ENCODE measurements around the gene APOL6. TPM values are rescaled to one million over a fixed set of nuclear protein-coding genes. Genes with fewer than 3 reads are reported as not detected.

Gene APOL6
- total RNA-seq, 1 donor from 2014 or later, result not detected

DNA sequence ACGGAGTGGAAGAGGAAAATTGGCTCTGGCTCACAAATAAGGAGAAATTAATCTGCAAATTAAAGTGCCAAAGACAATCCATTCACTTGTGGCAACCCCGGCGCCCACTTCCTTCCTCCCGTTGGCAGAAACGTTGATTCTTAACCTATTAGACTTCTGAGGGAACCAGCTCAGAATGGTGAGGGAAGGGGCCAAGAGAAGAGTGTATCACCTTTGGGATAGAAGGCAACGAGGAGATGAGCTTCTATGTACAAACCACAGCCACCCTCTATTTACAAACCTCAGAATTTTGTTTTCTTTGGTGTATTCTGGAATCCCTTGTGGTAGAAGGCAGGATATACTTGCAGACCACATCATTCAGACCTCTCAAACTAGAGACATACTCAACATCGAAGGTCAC, 32.2 kb upstream of the APOL6 start:
- no peaks in the 10 kb centered on the region for H3K9me3 ChIP-seq (ENCODE audit: low read depth)
- Mint-ChIP-seq H3K36me3 (no peaks in the 10 kb centered on the region), H3K4me1 (peaks cover 6% of the 10 kb centered on the region), H3K27ac (no peak overlapping the region), H3K9me3 (no peaks in the 10 kb centered on the region), H3K4me3 (no peak overlapping the region), H3K27me3 (ENCODE audit: insufficient read depth, low read depth) (peaks cover 8% of the 10 kb centered on the region)
- H3K9ac ChIP-seq, result no peak overlapping the region
- DNase-seq (ENCODE audit: low spot score), result no peak
- no peak overlapping the region for H2AFZ ChIP-seq (replicated peaks)
- H3K27me3 ChIP-seq, result no peaks in the 10 kb centered on the region
- peaks cover 11% of the 10 kb centered on the region for H3K4me1 ChIP-seq
- H3K79me2 ChIP-seq (ENCODE audit: low read depth), result no peaks in the 10 kb centered on the region
- no peak overlapping the region for H3K4me3 ChIP-seq
- H3F3A ChIP-seq (ENCODE audit: low read depth), result peaks cover 7% of the 10 kb centered on the region
- H3K27ac ChIP-seq, result no peak overlapping the region
- no peaks in the 10 kb centered on the region for H4K20me1 ChIP-seq (ENCODE audit: low read depth)
- TF ChIP-seq EZH2phosphoT487 (IDR thresholded peaks at IDR 0.05) (no peak), EZH2 (IDR thresholded peaks at IDR 0.05) (no peak)
- TF ChIP-seq, protein P1, sequence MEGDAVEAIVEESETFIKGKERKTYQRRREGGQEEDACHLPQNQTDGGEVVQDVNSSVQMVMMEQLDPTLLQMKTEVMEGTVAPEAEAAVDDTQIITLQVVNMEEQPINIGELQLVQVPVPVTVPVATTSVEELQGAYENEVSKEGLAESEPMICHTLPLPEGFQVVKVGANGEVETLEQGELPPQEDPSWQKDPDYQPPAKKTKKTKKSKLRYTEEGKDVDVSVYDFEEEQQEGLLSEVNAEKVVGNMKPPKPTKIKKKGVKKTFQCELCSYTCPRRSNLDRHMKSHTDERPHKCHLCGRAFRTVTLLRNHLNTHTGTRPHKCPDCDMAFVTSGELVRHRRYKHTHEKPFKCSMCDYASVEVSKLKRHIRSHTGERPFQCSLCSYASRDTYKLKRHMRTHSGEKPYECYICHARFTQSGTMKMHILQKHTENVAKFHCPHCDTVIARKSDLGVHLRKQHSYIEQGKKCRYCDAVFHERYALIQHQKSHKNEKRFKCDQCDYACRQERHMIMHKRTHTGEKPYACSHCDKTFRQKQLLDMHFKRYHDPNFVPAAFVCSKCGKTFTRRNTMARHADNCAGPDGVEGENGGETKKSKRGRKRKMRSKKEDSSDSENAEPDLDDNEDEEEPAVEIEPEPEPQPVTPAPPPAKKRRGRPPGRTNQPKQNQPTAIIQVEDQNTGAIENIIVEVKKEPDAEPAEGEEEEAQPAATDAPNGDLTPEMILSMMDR (IDR thresholded peaks at IDR 0.05), result no peak
- no peak overlapping the region for H3K4me2 ChIP-seq
- H3K36me3 ChIP-seq, result no peaks in the 10 kb centered on the region

- Histone ChIP-seq H3K4me1 (peaks cover 20% of the 10 kb centered on the region), H2AFZ (replicated peaks) (no peak within 1 kb of the TSS), H3K36me3 (no peaks in the 10 kb centered on the region), H3K79me2 (ENCODE audit: low read depth) (no peaks in the 10 kb centered on the region), H3K27me3 (no peaks in the 10 kb centered on the region), H4K20me1 (ENCODE audit: low read depth) (no peaks in the 10 kb centered on the region), H3K9ac (no peak within 1 kb of the TSS), H3K27ac (no peak within 1 kb of the TSS), H3F3A (ENCODE audit: low read depth) (peaks cover 7% of the 10 kb centered on the region), H3K4me3 (no peak within 1 kb of the TSS), H3K9me3 (ENCODE audit: low read depth) (no peaks in the 10 kb centered on the region), H3K4me2 (no peak within 1 kb of the TSS)
- Mint-ChIP-seq H3K27me3 (ENCODE audit: insufficient read depth, low read depth) (peaks cover 5% of the 10 kb centered on the region), H3K4me3 (no peak within 1 kb of the TSS), H3K27ac (no peak within 1 kb of the TSS), H3K9me3 (no peaks in the 10 kb centered on the region), H3K4me1 (peaks cover 15% of the 10 kb centered on the region), H3K36me3 (no peaks in the 10 kb centered on the region)
- TF ChIP-seq EZH2phosphoT487 (IDR thresholded peaks at IDR 0.05), result no peak
- no peak for TF ChIP-seq EZH2 (IDR thresholded peaks at IDR 0.05)
- DNase-seq (ENCODE audit: low spot score), result no peak
Measured at GRCh38 chr22:35617137-35617755, 31.0 kb upstream of the APOL6 start, which contains the start of gene MB. Gene MB (minus strand): TSS chr22:35617329. CDS start chr22:35617257, 72 bp downstream.

- DNase-seq (ENCODE audit: low spot score), result no peak
- H3K27me3 ChIP-seq, result no peaks in the 10 kb centered on the region
- no peak overlapping the region for H3K9ac ChIP-seq
- H3K36me3 Mint-ChIP-seq, result no peaks in the 10 kb centered on the region
- H2AFZ ChIP-seq (replicated peaks), result no peak overlapping the region
- H4K20me1 ChIP-seq (ENCODE audit: low read depth), result no peaks in the 10 kb centered on the region
- H3K9me3 ChIP-seq (ENCODE audit: low read depth), result no peaks in the 10 kb centered on the region
- H3K4me3 Mint-ChIP-seq, result no peak overlapping the region
- H3K4me1 ChIP-seq, result peaks cover 23% of the 10 kb centered on the region
- TF ChIP-seq EZH2 (IDR thresholded peaks at IDR 0.05), result no peak
- TF ChIP-seq EZH2phosphoT487 (IDR thresholded peaks at IDR 0.05), result no peak
- TF ChIP-seq, protein P1 (IDR thresholded peaks at IDR 0.05), result no peak
- H3K9me3 Mint-ChIP-seq, result no peaks in the 10 kb centered on the region
- H3K4me2 ChIP-seq, result no peak overlapping the region
- H3K4me1 Mint-ChIP-seq, result peaks cover 24% of the 10 kb centered on the region
- no peak overlapping the region for H3K27ac ChIP-seq
- peaks cover 7% of the 10 kb centered on the region for H3K27me3 Mint-ChIP-seq (ENCODE audit: insufficient read depth, low read depth)
- H3K79me2 ChIP-seq (ENCODE audit: low read depth), result no peaks in the 10 kb centered on the region
- H3F3A ChIP-seq (ENCODE audit: low read depth), result peaks cover 7% of the 10 kb centered on the region
- H3K4me3 ChIP-seq, result no peak overlapping the region
- no peaks in the 10 kb centered on the region for H3K36me3 ChIP-seq
- no peak overlapping the region for H3K27ac Mint-ChIP-seq
Measured at GRCh38 chr22:35618427-35619223, 29.6 kb upstream of the APOL6 start.
